Activated T-cell treated with anti-CD3 and anti-CD28 coated beads, Interleukin-2, amount 50 U/mL, for 1 hour (primary cell): Measurements from ENCODE around the gene ATF7.
"Not testable (repeated sequence)": the region's sequence is repeated elsewhere in the genome, so short reads cannot be mapped to it uniquely, and the experiment has no call there.

ENCODE experiments used
- DNase-seq: peaks from one replicate; pipeline ENCODE4 v3.0.0-alpha.2; 2020

Gene ATF7

GRCh38 chr12:53625946-53626701 lies at the start of gene ATF7:
ATF7 (minus strand) TSS chr12:53626382; CDS start chr12:53601000, 25,382 bp downstream.
- peak; percentile 99 for DNase-seq

GRCh38 chr12:53674977-53675700 lies 49.0 kb upstream of the ATF7 start:
- no peak for DNase-seq

- no peak for DNase-seq
These were observed 44.8 kb upstream of the ATF7 start for GRCh38 chr12:53670971-53671370.

GRCh38 chr12:53670308-53670707 lies 44.1 kb upstream of the ATF7 start:
- DNase-seq, result no peak

- no peak for DNase-seq
These were observed 40.9 kb upstream of the ATF7 start for GRCh38 chr12:53667080-53667479.

- no peak for DNase-seq
These were observed 38.8 kb upstream of the ATF7 start for GRCh38 chr12:53664936-53665335.

GRCh38 chr12:53664191-53664590 lies 38.0 kb upstream of the ATF7 start:
- no peak for DNase-seq

GRCh38 chr12:53660041-53660440 lies 33.9 kb upstream of the ATF7 start:
- no peak for DNase-seq

- DNase-seq, result no peak
These were observed 33.4 kb upstream of the ATF7 start for GRCh38 chr12:53659571-53659981.

- no peak for DNase-seq
These were observed 32.9 kb upstream of the ATF7 start for GRCh38 chr12:53659011-53659551.

- no peak for DNase-seq
These were observed 30.9 kb upstream of the ATF7 start for GRCh38 chr12:53657041-53657440.

- DNase-seq, result no peak
These were observed 27.4 kb upstream of the ATF7 start for GRCh38 chr12:53653595-53653994.

- DNase-seq, result no peak
These were observed 26.2 kb upstream of the ATF7 start for GRCh38 chr12:53652366-53652765.

GRCh38 chr12:53651737-53652136 lies 25.6 kb upstream of the ATF7 start:
- no peak for DNase-seq

GRCh38 chr12:53646300-53646699 lies 20.1 kb upstream of the ATF7 start:
- DNase-seq, result not testable (repeated sequence)

- no peak for DNase-seq
These were observed 19.0 kb upstream of the ATF7 start for GRCh38 chr12:53645165-53645564.

GRCh38 chr12:53644133-53644532 lies 18.0 kb upstream of the ATF7 start:
- DNase-seq, result no peak

- no peak for DNase-seq
These were observed 17.2 kb upstream of the ATF7 start for GRCh38 chr12:53643232-53643979.

- no peak for DNase-seq
These were observed 11.9 kb upstream of the ATF7 start for GRCh38 chr12:53638057-53638456.

GRCh38 chr12:53636641-53637040 lies 10.5 kb upstream of the ATF7 start:
- no peak for DNase-seq

GRCh38 chr12:53635708-53636107 lies 9.5 kb upstream of the ATF7 start:
- DNase-seq, result not testable (repeated sequence)

GRCh38 chr12:53631721-53632120 lies 5.5 kb upstream of the ATF7 start:
- DNase-seq, result no peak

- no peak for DNase-seq
These were observed 1.7 kb upstream of the ATF7 start for GRCh38 chr12:53627919-53628318.
